ENCODE data around the gene SKP1. TPM values are rescaled to one million over a fixed set of nuclear protein-coding genes. Genes with fewer than 3 reads are reported as not detected.

The SKP1 gene
- total RNA-seq, 1 donor from 2014 or later = 758 TPM

- TF ChIP-seq CTCF (IDR thresholded peaks at IDR 0.05) = no peak
- no peak for TF ChIP-seq EZH2phosphoT487 (IDR thresholded peaks at IDR 0.05)
- no peak for TF ChIP-seq EZH2 (IDR thresholded peaks at IDR 0.05)
- Histone ChIP-seq H3K9ac (no peak overlapping the region), H3K4me2 (no peak overlapping the region), H3K36me3 (no peaks in the 10 kb centered on the region), H3K27ac (no peak overlapping the region), H2AFZ (replicated peaks) (no peak overlapping the region), H3F3A (ENCODE audit: low read depth) (no peaks in the 10 kb centered on the region), H4K20me1 (ENCODE audit: low read depth) (peaks cover 78% of the 10 kb centered on the region), H3K9me3 (ENCODE audit: low read depth) (no peaks in the 10 kb centered on the region), H3K27me3 (no peaks in the 10 kb centered on the region), H3K79me2 (ENCODE audit: low read depth) (no peaks in the 10 kb centered on the region), H3K4me1 (no peaks in the 10 kb centered on the region), H3K4me3 (no peak overlapping the region)
- Mint-ChIP-seq H3K27ac (no peak overlapping the region), H3K36me3 (peaks cover 10% of the 10 kb centered on the region), H3K9me3 (no peaks in the 10 kb centered on the region), H3K27me3 (ENCODE audit: insufficient read depth, low read depth) (peaks cover 13% of the 10 kb centered on the region), H3K4me1 (peaks cover 5% of the 10 kb centered on the region), H3K4me3 (no peak overlapping the region)
- no peak for DNase-seq (ENCODE audit: low spot score)
Measured at GRCh38 chr5:134130239-134130945, 46.4 kb downstream of the SKP1 start.

- TF ChIP-seq CTCF (IDR thresholded peaks at IDR 0.05) (no peak), EZH2 (IDR thresholded peaks at IDR 0.05) (no peak)
- Histone ChIP-seq H4K20me1 (ENCODE audit: low read depth) (peaks cover 78% of the 10 kb centered on the region), H3K4me3 (no peak overlapping the region), H3K4me2 (no peak overlapping the region), H3K9ac (no peak overlapping the region), H3F3A (ENCODE audit: low read depth) (no peaks in the 10 kb centered on the region), H3K4me1 (no peaks in the 10 kb centered on the region), H2AFZ (replicated peaks) (no peak overlapping the region), H3K27me3 (no peaks in the 10 kb centered on the region), H3K36me3 (no peaks in the 10 kb centered on the region), H3K9me3 (ENCODE audit: low read depth) (no peaks in the 10 kb centered on the region), H3K27ac (no peak overlapping the region), H3K79me2 (ENCODE audit: low read depth) (no peaks in the 10 kb centered on the region)
- H3K9me3 Mint-ChIP-seq = no peaks in the 10 kb centered on the region
- peaks cover 6% of the 10 kb centered on the region for H3K36me3 Mint-ChIP-seq
- no peak overlapping the region for H3K4me3 Mint-ChIP-seq
- H3K4me1 Mint-ChIP-seq = peaks cover 5% of the 10 kb centered on the region
- no peak overlapping the region for H3K27ac Mint-ChIP-seq
- peaks cover 13% of the 10 kb centered on the region for H3K27me3 Mint-ChIP-seq (ENCODE audit: insufficient read depth, low read depth)
- no peak for DNase-seq (ENCODE audit: low spot score)
Measured at GRCh38 chr5:134129411-134130238, 47.1 kb downstream of the SKP1 start.

- no peaks in the 10 kb centered on the region for H3K27me3 ChIP-seq
- H3K27ac Mint-ChIP-seq = no peak overlapping the region
- no peaks in the 10 kb centered on the region for H3K36me3 ChIP-seq
- H3K27ac ChIP-seq = no peak overlapping the region
- peaks cover 68% of the 10 kb centered on the region for H4K20me1 ChIP-seq (ENCODE audit: low read depth)
- no peak overlapping the region for H2AFZ ChIP-seq (replicated peaks)
- no peaks in the 10 kb centered on the region for H3K79me2 ChIP-seq (ENCODE audit: low read depth)
- H3K9me3 ChIP-seq (ENCODE audit: low read depth) = no peaks in the 10 kb centered on the region
- H3K9ac ChIP-seq = no peak overlapping the region
- H3K4me3 Mint-ChIP-seq = no peak overlapping the region
- H3K4me2 ChIP-seq = no peak overlapping the region
- no peaks in the 10 kb centered on the region for H3K4me1 ChIP-seq
- no peaks in the 10 kb centered on the region for H3F3A ChIP-seq (ENCODE audit: low read depth)
- no peak for DNase-seq (ENCODE audit: low spot score)
- no peak for TF ChIP-seq EZH2 (IDR thresholded peaks at IDR 0.05)
- no peak for TF ChIP-seq CTCF (IDR thresholded peaks at IDR 0.05)
- no peak for TF ChIP-seq EZH2phosphoT487 (IDR thresholded peaks at IDR 0.05)
- H3K4me1 Mint-ChIP-seq = peaks cover 5% of the 10 kb centered on the region
- H3K4me3 ChIP-seq = no peak overlapping the region
- peaks cover 13% of the 10 kb centered on the region for H3K27me3 Mint-ChIP-seq (ENCODE audit: insufficient read depth, low read depth)
- H3K36me3 Mint-ChIP-seq = peaks cover 4% of the 10 kb centered on the region
- no peaks in the 10 kb centered on the region for H3K9me3 Mint-ChIP-seq
Measured at GRCh38 chr5:134128648-134128995, 48.1 kb downstream of the SKP1 start.

Data from neural progenitor cell (in vitro differentiated cells).